K562 (cell line): Measurements from ENCODE around the gene HMCN1. TPM values are rescaled to one million over a fixed set of nuclear protein-coding genes. Genes with fewer than 3 reads are reported as not detected.

Experiments used
- ATAC-seq: fragments of 200-7000 bp; cut with Tn5 transposase; 3 replicates; pipeline ENCODE4 v1.9.1; 2020; ENCODE audit warnings: moderate library complexity
- BruUV-seq: library from RNA; stranded (reverse); fragments of 400-500 nt; replicated peaks from 2 replicates; lab custom pipeline; 2021; lab: Mats Ljungman, UMichigan
- CTCF ChIA-PET: fragments of 300-600 bp; formaldehyde crosslinking; extraction: SDS; loops from one replicate; lab custom pipeline; 2021; ENCODE audit warnings: low intra/inter-chr PET ratio; lab: Yijun Ruan, JAX
- POLR2A ChIA-PET: fragments of 300-600, 350-650 bp; sonication (Branson Sonifier 250); formaldehyde crosslinking; extraction: SDS; loops from one replicate; lab custom pipeline; 2021; ENCODE audit warnings: antibody characterized with exemption, inconsistent platforms; lab: Yijun Ruan, JAX
- DNase-seq, 4 experiments: peaks; one replicate each; pipeline versions ENCODE4 v3.0.0 to v3.0.0-alpha.2; 2011 to 2018; ENCODE audit warnings: low spot score in 3 of 4, mixed read lengths in 3 of 4; ENCODE audit errors: extremely low read depth in 1 of 4
- FAIRE-seq: peaks from 2 replicates; lab custom pipeline; 2011; peaks lifted over from hg19 to GRCh38; lab: Jason Lieb, UNC
- H2AFZ ChIP-seq: 2 replicates; pipeline ENCODE4 v1.6.0; 2011; ENCODE audit warnings: low read depth, low read length, control low read depth, inconsistent platforms
- H3K27ac ChIP-seq: fragments of 200-600 bp; 3 replicates; pipeline ENCODE4 v1.8.0; 2011; ENCODE audit warnings: low read depth, mild to moderate bottlenecking, control low read depth, inconsistent platforms, low read length, moderate library complexity, mixed read lengths; ENCODE audit errors: extremely low read depth
- H3K27me3 ChIP-seq, 2 experiments: fragments of 300-600 bp in 1 of 2; 2 replicates in 1 of 2; 3 replicates in 1 of 2; pipeline versions ENCODE4 v1.6.0 to v1.8.0; 2011; ENCODE audit warnings: inconsistent platforms in 2 of 2, low read length in 2 of 2, mild to moderate bottlenecking in 1 of 2, mixed read lengths in 1 of 2, moderate library complexity in 1 of 2; ENCODE audit not compliant: control insufficient read depth in 2 of 2, insufficient read depth in 2 of 2
- H3K36me3 ChIP-seq: fragments of 300-600 bp; 3 replicates; pipeline ENCODE4 v1.8.0; 2011; ENCODE audit warnings: mild to moderate bottlenecking, low read length, inconsistent platforms; ENCODE audit not compliant: control insufficient read depth, insufficient read depth
- H3K4me1 ChIP-seq, 2 experiments: fragments of 200-600 bp in 1 of 2; replicated peaks in 1 of 2; 2 replicates in 1 of 2; 3 replicates in 1 of 2; pipeline versions ENCODE4 v1.5.1 to v1.8.0; 2011; ENCODE audit warnings: inconsistent platforms in 2 of 2, low read length in 2 of 2, mild to moderate bottlenecking in 1 of 2, mixed read lengths in 1 of 2, moderate library complexity in 1 of 2; ENCODE audit not compliant: control insufficient read depth in 2 of 2, insufficient read depth in 2 of 2
- H3K4me2 ChIP-seq: 2 replicates; pipeline ENCODE4 v1.6.1; 2011; ENCODE audit warnings: low read length, control low read depth, inconsistent platforms, mixed read lengths; ENCODE audit not compliant: insufficient read depth
- H3K4me3 ChIP-seq: fragments of 200-600 bp; sonication (generic), shearing (Covaris generic); 2 replicates; pipeline ENCODE4 v1.5.1; 2016; ENCODE audit warnings: control low read depth, inconsistent platforms
- H3K79me2 ChIP-seq: fragments of 200-600 bp; 3 replicates; pipeline ENCODE4 v1.8.0; 2011; ENCODE audit warnings: low read length, inconsistent platforms; ENCODE audit not compliant: control insufficient read depth, insufficient read depth
- H3K9ac ChIP-seq, 2 experiments: 2 replicates each; pipeline versions ENCODE4 v1.6.0 to v1.6.1; 2011; ENCODE audit warnings: low read depth in 2 of 2, low read length in 2 of 2, control low read depth in 1 of 2, inconsistent platforms in 1 of 2, mild to moderate bottlenecking in 1 of 2, mixed read lengths in 1 of 2; ENCODE audit not compliant: insufficient read depth in 1 of 2
- H3K9me1 ChIP-seq: one replicate; pipeline ENCODE4 v1.6.0; 2011; ENCODE audit warnings: inconsistent platforms, mild to moderate bottlenecking, low read length, moderate library complexity; ENCODE audit not compliant: control insufficient read depth, insufficient read depth
- H3K9me3 ChIP-seq: replicated peaks from 2 replicates; pipeline ENCODE4 v1.5.1; 2011; ENCODE audit warnings: low read depth, low read length, inconsistent platforms; ENCODE audit not compliant: control insufficient read depth, insufficient read depth
- H4K20me1 ChIP-seq: replicated peaks from 2 replicates; pipeline ENCODE4 v1.6.1; 2011; ENCODE audit warnings: low read length, inconsistent platforms, mixed read lengths; ENCODE audit not compliant: control insufficient read depth, insufficient read depth
- BMI1 ChIP-seq: fragments of 150-350 bp; IDR thresholded peaks from 2 replicates; pipeline ENCODE4 v1.6.1; 2014; ENCODE audit warnings: low read length
- BRF2 ChIP-seq: IDR thresholded peaks from 3 replicates; pipeline ENCODE4 v1.6.1; 2011; ENCODE audit warnings: borderline replicate concordance, mild to moderate bottlenecking; ENCODE audit not compliant: insufficient read length, insufficient read depth
- CCAR2 ChIP-seq: fragments of 200-400 bp; formaldehyde crosslinking; IDR thresholded peaks from 2 replicates; pipeline ENCODE4 v1.6.1; 2017; ENCODE audit warnings: mild to moderate bottlenecking, low read depth, low read length
- CHCHD3 ChIP-seq: fragments of 250-450 bp; sonication (Bioruptor Pico); IDR thresholded peaks from 2 replicates; pipeline ENCODE4 v2.1.2; 2022; ENCODE audit warnings: mild to moderate bottlenecking
- EHMT2 ChIP-seq: fragments of 450-650 bp; IDR thresholded peaks from 2 replicates; pipeline ENCODE4 v1.6.1; 2018; ENCODE audit warnings: antibody characterized with exemption
- ETV1 ChIP-seq: fragments of 450-650 bp; conservative IDR thresholded peaks from 2 replicates; pipeline ENCODE4 v1.6.1; 2016; ENCODE audit warnings: missing genetic modification characterization, control low read depth, low read depth, missing compliant biosample characterization
- FOXJ2 ChIP-seq: fragments of 200-800 bp; sonication (Bioruptor generic); IDR thresholded peaks from 2 replicates; pipeline ENCODE4 v1.6.1; 2016; ENCODE audit warnings: missing genetic modification characterization, missing compliant biosample characterization
- FOXK2 ChIP-seq, 2 experiments: fragments of 450-650 bp; IDR thresholded peaks in 1 of 2; conservative IDR thresholded peaks in 1 of 2; 2 replicates each; pipeline ENCODE4 v1.6.1; 2016; ENCODE audit warnings: low read depth in 2 of 2, mild to moderate bottlenecking in 1 of 2
- NFYB ChIP-seq: IDR thresholded peaks from 2 replicates; pipeline ENCODE4 v1.6.1; 2011; ENCODE audit warnings: mild to moderate bottlenecking, moderate library complexity; ENCODE audit not compliant: insufficient read length; ENCODE audit errors: extremely low read depth
- RAD51 ChIP-seq: fragments of 450-650 bp; IDR thresholded peaks from 2 replicates; pipeline ENCODE4 v1.7.1; 2016; ENCODE audit warnings: low read depth, mild to moderate bottlenecking, borderline replicate concordance
- RBM34 ChIP-seq: fragments of 200-400 bp; formaldehyde crosslinking; IDR thresholded peaks from 2 replicates; pipeline ENCODE4 v1.6.1; 2018; ENCODE audit warnings: low read length, borderline replicate concordance; ENCODE audit not compliant: insufficient read depth
- RCOR1 ChIP-seq, 2 experiments: IDR thresholded peaks; 2 replicates each; pipeline ENCODE4 v1.6.1; 2012; ENCODE audit warnings: low read depth in 2 of 2, low read length in 2 of 2, borderline replicate concordance in 1 of 2, improper control_type of control experiment in 1 of 2
- ZNF232 ChIP-seq: sonication (generic); formaldehyde crosslinking; IDR thresholded peaks from 2 replicates; pipeline ENCODE4 v1.8.0; 2022; ENCODE audit warnings: mild to moderate bottlenecking, missing genetic modification reagents
- ZNF507 ChIP-seq: conservative IDR thresholded peaks from 2 replicates; pipeline ENCODE4 v1.6.1; 2017; ENCODE audit warnings: missing genetic modification characterization, missing compliant biosample characterization
- ZNF75A ChIP-seq: fragments of 450-650 bp; formaldehyde crosslinking; IDR thresholded peaks from 2 replicates; pipeline ENCODE4 v1.4.0; 2020; ENCODE audit warnings: mild to moderate bottlenecking
- WGBS: fragments of 100-300 bp; shearing (Covaris generic); methylation state at CpG from one replicate; pipeline ENCODE4 v1.1.6; 2016; ENCODE audit warnings: low coverage, mixed read lengths; ENCODE audit not compliant: insufficient coverage; ENCODE audit errors: missing lambda C conversion rate; 5-methylcytosine and 5-hydroxymethylcytosine counted together
- in situ Hi-C: fragments of 300-500 bp; cut with MboI; formaldehyde crosslinking; loops from 4 replicates; pipeline ENCODE4 v1.15.0; 2018; ENCODE audit warnings: inconsistent platforms, mixed read lengths
- intact Hi-C: fragments of 100-400 bp; cut with micrococcal nuclease; formaldehyde crosslinking; loops from 2 replicates; pipeline ENCODE4 v1.14.2; 2022
- polyA plus RNA-seq, 8 experiments: library from polyadenylated mRNA; depleted of rRNA in 4 of 8; stranded (reverse) in 5 of 8; unstranded in 3 of 8; fragments of >200 nt; fragmentation: Nextera tagmentation in 2 of 8; fragmentation: Illumina TruSeq in 1 of 8; extraction: Ambion mirVana in 2 of 8; extraction: Trizol in 1 of 8; gene quantifications; 2 replicates each; pipeline versions ENCODE4 v1.2.1 to v1.2.3, GENCODE V29; 2011 to 2014; ENCODE audit warnings: inconsistent platforms in 1 of 8, missing spikeins in 1 of 8
- total RNA-seq, 7 experiments: library from RNA; depleted of rRNA in 6 of 7; stranded (reverse); fragments of >200 nt in 6 of 7; fragmentation: Illumina TruSeq in 2 of 7; extraction: Trizol in 2 of 7; gene quantifications; 2 replicates each; pipeline versions ENCODE4 v1.2.1 to v1.2.3, GENCODE V29; 2011 to 2021; ENCODE audit warnings: low replicate concordance in 1 of 7
- TF ChIP-seq, protein P1 (sequence below): fragments of 450-650 bp; IDR thresholded peaks from one replicate; pipeline ENCODE4 v1.6.1; 2018; ENCODE audit warnings: mild to moderate bottlenecking, moderate library complexity; ENCODE audit not compliant: partially characterized antibody
- TF ChIP-seq, protein P2 (sequence below): fragments of 450-650 bp; IDR thresholded peaks from 2 replicates; pipeline ENCODE4 v1.6.1; 2016; ENCODE audit warnings: borderline replicate concordance
- TF ChIP-seq, protein P3 (sequence below): IDR thresholded peaks from 2 replicates; pipeline ENCODE4 v1.6.1; 2014; ENCODE audit warnings: antibody characterized with exemption

Gene HMCN1
- total and polyA plus RNA-seq, 9 of the 15 experiments (the other 6 are each of a cell fraction or from before 2014, with no cell fraction given), result 0.07 to 0.36 (median 0.21) TPM

GRCh38 chr1:186202271-186202764, 468.1 kb downstream of the HMCN1 start:
- Histone ChIP-seq H3K27me3 (no peaks in the 10 kb centered on the region), H2AFZ (peak overlapping the region; percentile 18), H3K79me2 (no peaks in the 10 kb centered on the region), H3K36me3 (no peaks in the 10 kb centered on the region), H3K4me1 (no peaks in the 10 kb centered on the region), H3K9me3 (0 out of 2 replicates have a peak, but pooled peaks cover 4% of the 10 kb centered on the region), H3K4me2 (no peak overlapping the region), H3K9me1 (no peaks in the 10 kb centered on the region), H3K27ac (no peak overlapping the region), H3K9ac (no peak overlapping the region), H3K4me3 (no peak overlapping the region), H4K20me1 (no peaks in the 10 kb centered on the region)
- BruUV-seq, result no TSS peak
- ChIA-PET POLR2A (interaction anchor here (0.6 kb wide), 1 partner anchor 81 kb away, joined by 3 read pairs; no protein-coding TSS in a partner anchor), CTCF (no interaction called here)
- DNase-seq, result no peak
- in situ Hi-C loops (loop anchor here (25.0 kb wide), 1 partner anchor 390 kb away; no protein-coding TSS in a partner anchor), intact Hi-C loops (no loop called here)
- FAIRE-seq, result no peak
- WGBS, result 42% methylated on average over 5 of the region's 5 CpGs
- ATAC-seq, result no peak
- no peak for TF ChIP-seq NFYB
- TF ChIP-seq CCAR2, result no peak
- no peak for TF ChIP-seq ZNF507 (tag)
- no peak for TF ChIP-seq FOXJ2 (tag)
- no peak for TF ChIP-seq ZNF232 (CRISPR knock-in tag)
- no peak for TF ChIP-seq ZNF75A (CRISPR knock-in tag)
- no peak for TF ChIP-seq RCOR1 (IDR thresholded peaks at IDR 0.05; ENCODE audit: borderline replicate concordance in 1 of 2, low read depth in 2 of 2, low read length in 2 of 2)
- no peak for TF ChIP-seq EHMT2
- TF ChIP-seq, protein P1, sequence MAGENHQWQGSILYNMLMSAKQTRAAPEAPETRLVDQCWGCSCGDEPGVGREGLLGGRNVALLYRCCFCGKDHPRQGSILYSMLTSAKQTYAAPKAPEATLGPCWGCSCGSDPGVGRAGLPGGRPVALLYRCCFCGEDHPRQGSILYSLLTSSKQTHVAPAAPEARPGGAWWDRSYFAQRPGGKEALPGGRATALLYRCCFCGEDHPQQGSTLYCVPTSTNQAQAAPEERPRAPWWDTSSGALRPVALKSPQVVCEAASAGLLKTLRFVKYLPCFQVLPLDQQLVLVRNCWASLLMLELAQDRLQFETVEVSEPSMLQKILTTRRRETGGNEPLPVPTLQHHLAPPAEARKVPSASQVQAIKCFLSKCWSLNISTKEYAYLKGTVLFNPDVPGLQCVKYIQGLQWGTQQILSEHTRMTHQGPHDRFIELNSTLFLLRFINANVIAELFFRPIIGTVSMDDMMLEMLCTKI, result no peak
- TF ChIP-seq ETV1 (tag), result no peak
- TF ChIP-seq, protein P2, sequence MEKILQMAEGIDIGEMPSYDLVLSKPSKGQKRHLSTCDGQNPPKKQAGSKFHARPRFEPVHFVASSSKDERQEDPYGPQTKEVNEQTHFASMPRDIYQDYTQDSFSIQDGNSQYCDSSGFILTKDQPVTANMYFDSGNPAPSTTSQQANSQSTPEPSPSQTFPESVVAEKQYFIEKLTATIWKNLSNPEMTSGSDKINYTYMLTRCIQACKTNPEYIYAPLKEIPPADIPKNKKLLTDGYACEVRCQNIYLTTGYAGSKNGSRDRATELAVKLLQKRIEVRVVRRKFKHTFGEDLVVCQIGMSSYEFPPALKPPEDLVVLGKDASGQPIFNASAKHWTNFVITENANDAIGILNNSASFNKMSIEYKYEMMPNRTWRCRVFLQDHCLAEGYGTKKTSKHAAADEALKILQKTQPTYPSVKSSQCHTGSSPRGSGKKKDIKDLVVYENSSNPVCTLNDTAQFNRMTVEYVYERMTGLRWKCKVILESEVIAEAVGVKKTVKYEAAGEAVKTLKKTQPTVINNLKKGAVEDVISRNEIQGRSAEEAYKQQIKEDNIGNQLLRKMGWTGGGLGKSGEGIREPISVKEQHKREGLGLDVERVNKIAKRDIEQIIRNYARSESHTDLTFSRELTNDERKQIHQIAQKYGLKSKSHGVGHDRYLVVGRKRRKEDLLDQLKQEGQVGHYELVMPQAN, result no peak
- TF ChIP-seq RBM34, result no peak
- TF ChIP-seq, protein P3, sequence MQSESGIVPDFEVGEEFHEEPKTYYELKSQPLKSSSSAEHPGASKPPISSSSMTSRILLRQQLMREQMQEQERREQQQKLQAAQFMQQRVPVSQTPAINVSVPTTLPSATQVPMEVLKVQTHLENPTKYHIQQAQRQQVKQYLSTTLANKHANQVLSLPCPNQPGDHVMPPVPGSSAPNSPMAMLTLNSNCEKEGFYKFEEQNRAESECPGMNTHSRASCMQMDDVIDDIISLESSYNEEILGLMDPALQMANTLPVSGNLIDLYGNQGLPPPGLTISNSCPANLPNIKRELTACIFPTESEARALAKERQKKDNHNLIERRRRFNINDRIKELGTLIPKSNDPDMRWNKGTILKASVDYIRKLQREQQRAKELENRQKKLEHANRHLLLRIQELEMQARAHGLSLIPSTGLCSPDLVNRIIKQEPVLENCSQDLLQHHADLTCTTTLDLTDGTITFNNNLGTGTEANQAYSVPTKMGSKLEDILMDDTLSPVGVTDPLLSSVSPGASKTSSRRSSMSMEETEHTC, result no peak
- no peak for TF ChIP-seq BRF2
- no peak for TF ChIP-seq FOXK2 (conservative IDR thresholded peaks at IDR 0.05 in 1 of 2, IDR thresholded peaks at IDR 0.05 in 1 of 2; ENCODE audit: low read depth in 2 of 2)
- no peak for TF ChIP-seq RAD51
- TF ChIP-seq CHCHD3 (CRISPR knock-in tag), result no peak
- TF ChIP-seq BMI1, result no peak
